Neural crest cell (in vitro differentiated cells): ENCODE data around the gene CDKN2B-AS1. TPM values are rescaled to one million over a fixed set of nuclear protein-coding genes. Genes with fewer than 3 reads are reported as not detected.

Source experiments
- DNase-seq: peaks from one replicate; pipeline ENCODE4 v3.0.0; 2021; ENCODE audit warnings: low read depth, mixed read lengths, low spot score
- H3K27ac Mint-ChIP-seq: one replicate; pipeline ENCODE4 v1.8.0; 2021; ENCODE audit warnings: mild to moderate bottlenecking, mixed read lengths; ENCODE audit not compliant: unreplicated experiment
- H3K27me3 Mint-ChIP-seq: 2 replicates; pipeline ENCODE4 v1.8.0; 2021; ENCODE audit warnings: low read depth, mild to moderate bottlenecking, mixed read lengths
- H3K36me3 Mint-ChIP-seq: 2 replicates; pipeline ENCODE4 v1.8.0; 2021; ENCODE audit warnings: low read depth, mild to moderate bottlenecking, mixed read lengths
- H3K4me1 Mint-ChIP-seq: 2 replicates; pipeline ENCODE4 v1.8.0; 2021; ENCODE audit warnings: mixed read lengths
- H3K4me3 Mint-ChIP-seq: one replicate; pipeline ENCODE4 v1.8.0; 2021; ENCODE audit warnings: mild to moderate bottlenecking, mixed read lengths
- H3K9me3 Mint-ChIP-seq: 2 replicates; pipeline ENCODE4 v1.8.0; 2021; ENCODE audit warnings: mixed read lengths
- total RNA-seq: library from RNA; stranded (reverse); gene quantifications from 2 replicates; pipeline ENCODE4 v1.2.1, GENCODE V29; 2021
- TF ChIP-seq, protein P1 (sequence below): fragments of 200-600 bp; sonication (generic); conservative IDR thresholded peaks from 2 replicates; pipeline ENCODE4 v1.5.0; 2021; ENCODE audit warnings: antibody characterized with exemption, mild to moderate bottlenecking

The CDKN2B-AS1 gene
- total RNA-seq, 1 donor from 2014 or later: 0.21 TPM

DNA sequence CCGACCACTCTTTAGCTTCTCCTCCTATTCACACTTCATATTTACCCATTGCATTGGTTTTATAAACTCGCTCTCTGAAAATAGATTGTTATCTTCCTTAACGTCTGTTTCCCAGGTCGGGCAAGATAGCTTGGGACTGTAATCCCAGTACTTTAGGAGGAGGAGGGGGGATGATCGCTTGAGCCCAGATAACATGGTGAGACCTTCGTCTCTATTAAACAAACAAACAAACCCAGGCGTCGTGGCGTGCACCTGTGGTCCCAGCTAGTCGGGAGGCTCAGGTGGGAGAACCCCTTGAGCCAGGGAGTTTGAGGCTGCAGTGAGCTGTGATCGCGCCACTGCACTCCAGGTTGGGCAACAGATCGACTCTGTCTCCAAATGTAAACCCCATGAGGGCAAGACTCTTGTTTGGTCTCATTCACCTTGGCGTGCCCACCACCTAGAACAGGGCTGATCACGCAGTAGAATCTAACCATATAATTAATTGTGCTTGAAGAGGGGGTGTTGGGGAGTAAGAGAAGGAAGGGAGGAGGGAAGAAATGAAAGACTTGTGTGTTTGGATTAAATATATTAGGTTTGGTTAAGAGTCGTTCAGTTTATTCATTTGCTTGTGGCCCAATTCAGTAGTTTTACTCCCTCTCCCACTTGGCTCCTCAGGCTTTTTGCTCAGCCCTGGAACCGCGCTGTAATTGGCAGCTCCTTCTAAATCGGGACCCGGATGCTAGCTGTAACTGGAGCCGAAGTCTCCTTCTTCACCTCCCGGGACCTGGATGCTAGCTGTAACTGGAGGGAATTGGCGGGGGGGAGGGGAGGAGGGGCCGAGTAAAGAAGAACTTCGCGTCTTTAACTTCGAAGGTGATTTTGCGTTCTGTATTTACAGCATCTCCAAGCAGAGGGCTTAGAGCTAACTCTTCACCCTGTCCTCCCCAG, 25.3 kb upstream of the CDKN2B-AS1 start:
- peaks cover 99% of the 10 kb centered on the region for H3K27me3 Mint-ChIP-seq
- no peak overlapping the region for H3K27ac Mint-ChIP-seq
- peaks cover 6% of the 10 kb centered on the region for H3K36me3 Mint-ChIP-seq
- TF ChIP-seq, protein P1, sequence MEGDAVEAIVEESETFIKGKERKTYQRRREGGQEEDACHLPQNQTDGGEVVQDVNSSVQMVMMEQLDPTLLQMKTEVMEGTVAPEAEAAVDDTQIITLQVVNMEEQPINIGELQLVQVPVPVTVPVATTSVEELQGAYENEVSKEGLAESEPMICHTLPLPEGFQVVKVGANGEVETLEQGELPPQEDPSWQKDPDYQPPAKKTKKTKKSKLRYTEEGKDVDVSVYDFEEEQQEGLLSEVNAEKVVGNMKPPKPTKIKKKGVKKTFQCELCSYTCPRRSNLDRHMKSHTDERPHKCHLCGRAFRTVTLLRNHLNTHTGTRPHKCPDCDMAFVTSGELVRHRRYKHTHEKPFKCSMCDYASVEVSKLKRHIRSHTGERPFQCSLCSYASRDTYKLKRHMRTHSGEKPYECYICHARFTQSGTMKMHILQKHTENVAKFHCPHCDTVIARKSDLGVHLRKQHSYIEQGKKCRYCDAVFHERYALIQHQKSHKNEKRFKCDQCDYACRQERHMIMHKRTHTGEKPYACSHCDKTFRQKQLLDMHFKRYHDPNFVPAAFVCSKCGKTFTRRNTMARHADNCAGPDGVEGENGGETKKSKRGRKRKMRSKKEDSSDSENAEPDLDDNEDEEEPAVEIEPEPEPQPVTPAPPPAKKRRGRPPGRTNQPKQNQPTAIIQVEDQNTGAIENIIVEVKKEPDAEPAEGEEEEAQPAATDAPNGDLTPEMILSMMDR: no peak
- H3K4me3 Mint-ChIP-seq: peak overlapping the region; percentile 8
- no peaks in the 10 kb centered on the region for H3K9me3 Mint-ChIP-seq
- H3K4me1 Mint-ChIP-seq: peaks cover 25% of the 10 kb centered on the region
- DNase-seq: no peak

DNA sequence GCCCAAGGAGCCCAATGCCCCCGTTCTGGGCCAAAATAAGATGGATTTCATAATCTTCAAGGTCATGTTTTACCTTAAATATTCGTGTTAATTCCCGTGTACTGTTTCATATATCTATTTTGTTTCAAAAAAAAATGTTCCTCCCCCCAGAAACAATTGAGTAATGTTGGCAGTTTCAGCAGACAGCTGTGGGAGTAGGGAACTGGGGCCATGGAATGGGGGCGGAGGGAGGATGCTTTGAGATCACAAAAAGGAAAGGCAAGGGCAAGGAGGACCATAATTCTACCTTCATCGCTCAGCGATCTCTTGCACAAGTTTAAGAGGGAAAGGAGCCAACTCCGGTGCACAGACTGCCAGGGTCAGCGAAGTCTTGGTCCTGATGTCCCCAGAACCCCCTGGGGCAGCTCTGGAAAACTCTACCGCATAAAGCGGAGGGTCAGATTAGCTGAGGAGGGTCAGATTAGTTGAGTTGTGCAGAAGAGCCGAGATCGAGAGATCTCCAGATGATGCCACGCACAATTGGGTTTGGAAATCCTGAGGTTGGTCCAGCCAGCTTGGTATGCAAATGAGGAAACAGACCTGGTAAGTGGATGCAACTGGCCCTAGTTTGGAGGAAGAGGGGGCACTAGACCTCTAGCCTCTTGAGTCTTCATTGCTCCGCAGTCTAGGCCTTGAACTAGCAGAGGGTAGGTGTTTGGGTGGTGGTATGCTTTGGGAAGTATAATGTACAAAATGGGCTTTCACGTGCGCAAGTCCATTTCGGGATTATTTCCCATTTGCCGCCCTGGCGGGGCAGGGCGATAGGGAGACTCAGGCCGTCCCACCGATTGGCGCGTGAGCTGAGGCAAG, 24.4 kb upstream of the CDKN2B-AS1 start:
- H3K9me3 Mint-ChIP-seq: no peaks in the 10 kb centered on the region
- peaks cover 32% of the 10 kb centered on the region for H3K4me1 Mint-ChIP-seq
- H3K27me3 Mint-ChIP-seq: peaks cover 99% of the 10 kb centered on the region
- peaks cover 6% of the 10 kb centered on the region for H3K36me3 Mint-ChIP-seq
- no peak for DNase-seq
- H3K27ac Mint-ChIP-seq: no peak overlapping the region
- peak overlapping the region; percentile 70 for H3K4me3 Mint-ChIP-seq
- TF ChIP-seq, protein P1: no peak

GRCh38 chr9:21970800-21971640, 23.6 kb upstream of the CDKN2B-AS1 start:
- Mint-ChIP-seq H3K36me3 (peaks cover 6% of the 10 kb centered on the region), H3K4me1 (peaks cover 27% of the 10 kb centered on the region), H3K9me3 (no peaks in the 10 kb centered on the region), H3K27me3 (peaks cover 99% of the 10 kb centered on the region), H3K4me3 (peak overlapping the region; percentile 47), H3K27ac (no peak overlapping the region)
- DNase-seq: no peak
- TF ChIP-seq, protein P1: no peak

DNA sequence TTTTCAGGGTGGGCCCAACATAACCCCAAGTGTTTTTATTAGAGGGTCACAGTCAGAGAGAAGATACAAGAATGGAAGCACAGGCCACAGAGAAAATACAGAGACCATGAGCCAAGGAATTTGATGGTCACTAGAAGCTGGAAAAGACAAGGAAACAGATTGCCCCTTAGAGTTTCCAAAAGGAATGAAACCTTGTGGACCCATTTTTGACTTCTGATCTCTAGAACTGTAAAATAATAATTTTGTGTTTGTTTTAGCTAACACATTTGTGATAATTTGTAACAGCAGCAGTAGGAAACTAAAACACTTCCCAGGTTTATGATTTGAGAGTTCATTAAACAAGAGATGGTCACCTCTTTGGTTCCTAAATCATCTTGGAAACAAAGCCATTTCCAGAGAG, 22.2 kb upstream of the CDKN2B-AS1 start:
- TF ChIP-seq, protein P1: no peak
- H3K36me3 Mint-ChIP-seq: peaks cover 6% of the 10 kb centered on the region

DNA sequence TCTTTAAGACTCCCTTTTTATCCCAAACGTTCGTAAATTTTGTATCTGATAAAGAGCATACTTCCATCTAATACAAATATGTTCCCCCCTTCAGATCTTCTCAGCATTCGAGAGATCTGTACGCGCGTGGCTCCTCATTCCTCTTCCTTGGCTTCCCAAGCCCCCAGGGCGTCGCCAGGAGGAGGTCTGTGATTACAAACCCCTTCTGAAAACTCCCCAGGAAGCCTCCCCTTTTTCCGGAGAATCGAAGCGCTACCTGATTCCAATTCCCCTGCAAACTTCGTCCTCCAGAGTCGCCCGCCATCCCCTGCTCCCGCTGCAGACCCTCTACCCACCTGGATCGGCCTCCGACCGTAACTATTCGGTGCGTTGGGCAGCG, 20.3 kb upstream of the CDKN2B-AS1 start:
- Mint-ChIP-seq H3K4me3 (peak overlapping the region; percentile 78), H3K27me3 (peaks cover 99% of the 10 kb centered on the region), H3K9me3 (no peaks in the 10 kb centered on the region), H3K27ac (no peak overlapping the region), H3K36me3 (peaks cover 6% of the 10 kb centered on the region), H3K4me1 (peaks cover 22% of the 10 kb centered on the region)
- TF ChIP-seq, protein P1: no peak
- DNase-seq: no peak

More for the DNA sequence above, 22.2 kb upstream of the CDKN2B-AS1 start:
- Mint-ChIP-seq H3K27ac (no peak overlapping the region), H3K4me3 (peak overlapping the region; percentile 35), H3K9me3 (no peaks in the 10 kb centered on the region), H3K27me3 (peaks cover 99% of the 10 kb centered on the region), H3K4me1 (peaks cover 27% of the 10 kb centered on the region)
- no peak for DNase-seq
